NCI-H187 (cell line): ENCODE data around the gene DHRSX.
"Not testable (repeated sequence)": the region's sequence is repeated elsewhere in the genome, so short reads cannot be mapped to it uniquely, and the experiment has no call there.

ENCODE experiments used
- DNase-seq, 2 experiments: peaks; one replicate each; lab custom pipeline; 2025; lab: John Stamatoyannopoulos, UW

DHRSX gene

GRCh38 chrX:2315434-2315833 lies 185.3 kb downstream of the DHRSX start:
- no peak for DNase-seq

- DNase-seq, result no peak
These were observed 185.9 kb downstream of the DHRSX start for GRCh38 chrX:2314831-2315365.

GRCh38 chrX:2313864-2314640 lies 186.7 kb downstream of the DHRSX start:
- DNase-seq, result no peak

GRCh38 chrX:2312061-2312591 lies 188.7 kb downstream of the DHRSX start:
- not testable (repeated sequence) for DNase-seq

GRCh38 chrX:2311501-2311900 lies 189.3 kb downstream of the DHRSX start:
- no peak for DNase-seq

GRCh38 chrX:2301901-2302300 lies 198.9 kb downstream of the DHRSX start:
- DNase-seq, result no peak

- no peak for DNase-seq
These were observed 200.9 kb downstream of the DHRSX start for GRCh38 chrX:2299871-2300270.

- no peak for DNase-seq
These were observed 214.0 kb downstream of the DHRSX start for GRCh38 chrX:2286731-2287130.

GRCh38 chrX:2284601-2285000 lies 216.2 kb downstream of the DHRSX start:
- no peak for DNase-seq

- no peak for DNase-seq
These were observed 216.6 kb downstream of the DHRSX start for GRCh38 chrX:2284133-2284532.

GRCh38 chrX:2283111-2283859 lies 217.5 kb downstream of the DHRSX start:
- no peak for DNase-seq

GRCh38 chrX:2282490-2283090 lies 218.2 kb downstream of the DHRSX start:
- no peak for DNase-seq

GRCh38 chrX:2272337-2272736 lies 228.4 kb downstream of the DHRSX start:
- DNase-seq, result no peak

GRCh38 chrX:2271595-2271994 lies 229.2 kb downstream of the DHRSX start:
- DNase-seq, result not testable (repeated sequence)

GRCh38 chrX:2270783-2271182 lies 230.0 kb downstream of the DHRSX start:
- not testable (repeated sequence) for DNase-seq

- no peak for DNase-seq
These were observed 232.9 kb downstream of the DHRSX start for GRCh38 chrX:2267890-2268289.

- no peak for DNase-seq
These were observed 234.1 kb downstream of the DHRSX start for GRCh38 chrX:2266445-2267349.

- DNase-seq, result not testable (repeated sequence)
These were observed 234.9 kb downstream of the DHRSX start for GRCh38 chrX:2265658-2266444.

GRCh38 chrX:2264179-2265030 lies 236.4 kb downstream of the DHRSX start:
- DNase-seq, result no peak

GRCh38 chrX:2263203-2263602 lies 237.6 kb downstream of the DHRSX start:
- no peak for DNase-seq
